ENCODE data around the gene CCT2.

CCT2 gene

DNA sequence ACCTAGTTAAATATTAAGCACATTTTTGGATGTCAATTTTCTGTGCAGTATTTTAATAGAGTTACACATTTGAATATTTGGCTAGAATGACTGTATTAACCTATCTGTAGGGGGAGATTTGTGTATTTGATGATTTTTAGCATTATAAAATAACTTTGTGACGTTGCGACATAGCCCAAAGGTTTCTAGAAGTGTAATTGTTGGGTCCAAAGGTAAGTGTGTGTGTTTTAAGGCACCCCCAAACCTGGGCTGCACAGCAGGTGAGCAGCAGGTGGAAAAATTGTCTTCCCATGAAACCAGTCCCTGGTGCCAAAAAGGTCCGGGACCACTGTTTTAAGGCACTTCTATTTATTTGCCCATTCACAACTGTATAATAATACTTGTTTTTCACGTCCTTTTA, 3.3 kb downstream of the CCT2 start:
- no peak overlapping the region for H3K4me3 ChIP-seq (ENCODE audit: low read depth, low read length)

DNA sequence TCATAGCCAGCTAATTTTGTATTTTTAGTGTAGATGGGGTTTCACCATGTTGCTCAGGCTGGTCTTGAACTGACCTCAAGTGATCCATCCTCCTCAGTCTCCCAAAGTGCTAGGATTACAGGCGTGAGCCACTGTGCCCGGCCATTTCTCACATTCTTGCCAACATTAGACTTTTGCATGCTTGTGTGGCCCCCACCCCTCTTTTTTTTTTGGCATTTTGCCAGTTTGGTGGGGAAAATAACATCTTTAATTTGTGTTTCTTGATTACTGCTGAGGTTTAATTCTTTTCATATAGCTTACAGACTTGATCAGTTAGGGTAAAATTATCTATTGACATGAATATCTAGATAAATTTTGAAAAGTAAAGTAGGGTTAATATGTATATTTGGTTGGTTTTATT, 3.8 kb downstream of the CCT2 start:
- H3K36me3 ChIP-seq (ENCODE audit: control insufficient read depth in 1 of 2, insufficient read depth in 2 of 2, low read length in 2 of 2), result peaks cover 25 to 44% of the 10 kb centered on the region in 2 experiments
- no peaks in the 10 kb centered on the region for H3K27me3 ChIP-seq (ENCODE audit: insufficient read depth, low read length)
- H3K14ac ChIP-seq (ENCODE audit: low read length), result no peak overlapping the region
- H3K23ac ChIP-seq (ENCODE audit: low read length), result no peak overlapping the region
- no peak overlapping the region for H4K91ac ChIP-seq (ENCODE audit: low read depth, low read length)
- no peak overlapping the region for H3K9ac ChIP-seq (ENCODE audit: low read length)
- no peak for DNase-seq
- H3K4me3 ChIP-seq (ENCODE audit: low read depth, low read length), result no peak overlapping the region
- peaks cover 3% of the 10 kb centered on the region for H3K79me1 ChIP-seq (ENCODE audit: low read length)
- WGBS (ENCODE audit: extremely low coverage, insufficient coverage, insufficient read length), result no CpG with 5 or more reads among the region's 2 CpGs
- peaks cover 3% of the 10 kb centered on the region for H3K9me3 ChIP-seq (ENCODE audit: insufficient read depth, low read depth, low read length)
- H3K4ac ChIP-seq (ENCODE audit: low read depth, low read length), result no peak overlapping the region
- no peak overlapping the region for H4K8ac ChIP-seq (ENCODE audit: low read depth, low read length)
- no peak overlapping the region for H2BK5ac ChIP-seq (ENCODE audit: low read depth, low read length, poor library complexity)
- H2AFZ ChIP-seq (ENCODE audit: insufficient read depth, low read length, poor library complexity), result no peak overlapping the region
- peaks cover 7% of the 10 kb centered on the region for H3K79me2 ChIP-seq (ENCODE audit: control insufficient read depth, insufficient read depth, low read length, poor library complexity)
- H3K18ac ChIP-seq (ENCODE audit: low read length), result no peak overlapping the region
- no peak overlapping the region for H2BK12ac ChIP-seq (ENCODE audit: low read length)
- H2AK5ac ChIP-seq (ENCODE audit: low read length), result no peak overlapping the region
- H4K12ac ChIP-seq (ENCODE audit: low read depth, low read length), result no peak overlapping the region
- H3K4me2 ChIP-seq (ENCODE audit: low read length), result no peak overlapping the region
- H3K4me1 ChIP-seq (ENCODE audit: control insufficient read depth in 1 of 2, insufficient read depth in 2 of 2, low read length in 2 of 2), result peaks cover 0 to 2% of the 10 kb centered on the region in 2 experiments
- no peak overlapping the region for H3K27ac ChIP-seq (ENCODE audit: low read depth, low read length)
- no peak overlapping the region for H2BK120ac ChIP-seq (ENCODE audit: insufficient read depth, low read length, poor library complexity)

More for the DNA sequence above, 3.3 kb downstream of the CCT2 start:
- Histone ChIP-seq H3K4ac (ENCODE audit: low read depth, low read length) (no peak overlapping the region), H3K18ac (ENCODE audit: low read length) (no peak overlapping the region), H2BK5ac (ENCODE audit: low read depth, low read length, poor library complexity) (no peak overlapping the region), H4K8ac (ENCODE audit: low read depth, low read length) (no peak overlapping the region), H3K27ac (ENCODE audit: low read depth, low read length) (no peak overlapping the region), H3K23ac (ENCODE audit: low read length) (no peak overlapping the region), H2BK120ac (ENCODE audit: insufficient read depth, low read length, poor library complexity) (no peak overlapping the region), H3K27me3 (ENCODE audit: insufficient read depth, low read length) (no peaks in the 10 kb centered on the region), H2AK5ac (ENCODE audit: low read length) (no peak overlapping the region), H2BK12ac (ENCODE audit: low read length) (no peak overlapping the region), H3K4me1 (ENCODE audit: control insufficient read depth in 1 of 2, insufficient read depth in 2 of 2, low read length in 2 of 2) (peaks cover 0 to 2% of the 10 kb centered on the region in 2 experiments), H3K14ac (ENCODE audit: low read length) (no peak overlapping the region), H3K36me3 (ENCODE audit: control insufficient read depth in 1 of 2, insufficient read depth in 2 of 2, low read length in 2 of 2) (peaks cover 22 to 40% of the 10 kb centered on the region in 2 experiments), H4K91ac (ENCODE audit: low read depth, low read length) (no peak overlapping the region), H3K79me2 (ENCODE audit: control insufficient read depth, insufficient read depth, low read length, poor library complexity) (peaks cover 7% of the 10 kb centered on the region), H3K4me2 (ENCODE audit: low read length) (no peak overlapping the region), H3K9ac (ENCODE audit: low read length) (no peak overlapping the region), H3K79me1 (ENCODE audit: low read length) (peaks cover 3% of the 10 kb centered on the region), H2AFZ (ENCODE audit: insufficient read depth, low read length, poor library complexity) (no peak overlapping the region), H3K9me3 (ENCODE audit: insufficient read depth, low read depth, low read length) (peaks cover 3% of the 10 kb centered on the region), H4K12ac (ENCODE audit: low read depth, low read length) (no peak overlapping the region)
- WGBS (ENCODE audit: extremely low coverage, insufficient coverage, insufficient read length), result no CpG with 5 or more reads among the region's 4 CpGs
- no peak for DNase-seq

GRCh38 chr12:69595689-69596088, 10.4 kb downstream of the CCT2 start:
- Histone ChIP-seq H3K9ac (ENCODE audit: low read length) (no peak overlapping the region), H3K23ac (ENCODE audit: low read length) (no peak overlapping the region), H3K36me3 (ENCODE audit: control insufficient read depth in 1 of 2, insufficient read depth in 2 of 2, low read length in 2 of 2) (peaks cover 31 to 51% of the 10 kb centered on the region in 2 experiments), H2AK5ac (ENCODE audit: low read length) (no peak overlapping the region), H3K4me3 (ENCODE audit: low read depth, low read length) (no peak overlapping the region), H2BK5ac (ENCODE audit: low read depth, low read length, poor library complexity) (no peak overlapping the region), H3K18ac (ENCODE audit: low read length) (no peak overlapping the region), H3K4ac (ENCODE audit: low read depth, low read length) (no peak overlapping the region), H3K14ac (ENCODE audit: low read length) (no peak overlapping the region), H3K4me1 (ENCODE audit: control insufficient read depth in 1 of 2, insufficient read depth in 2 of 2, low read length in 2 of 2) (no peaks in the 10 kb centered on the region), H3K79me1 (ENCODE audit: low read length) (no peaks in the 10 kb centered on the region), H3K27ac (ENCODE audit: low read depth, low read length) (no peak overlapping the region), H4K91ac (ENCODE audit: low read depth, low read length) (no peak overlapping the region), H3K9me3 (ENCODE audit: insufficient read depth, low read depth, low read length) (no peaks in the 10 kb centered on the region), H2AFZ (ENCODE audit: insufficient read depth, low read length, poor library complexity) (no peak overlapping the region), H3K4me2 (ENCODE audit: low read length) (no peak overlapping the region), H3K79me2 (ENCODE audit: control insufficient read depth, insufficient read depth, low read length, poor library complexity) (no peaks in the 10 kb centered on the region), H4K8ac (ENCODE audit: low read depth, low read length) (no peak overlapping the region), H2BK120ac (ENCODE audit: insufficient read depth, low read length, poor library complexity) (no peak overlapping the region), H4K12ac (ENCODE audit: low read depth, low read length) (no peak overlapping the region), H2BK12ac (ENCODE audit: low read length) (no peak overlapping the region), H3K27me3 (ENCODE audit: insufficient read depth, low read length) (no peaks in the 10 kb centered on the region)
- no peak for DNase-seq
- no CpG with 5 or more reads among the region's 2 CpGs for WGBS (ENCODE audit: extremely low coverage, insufficient coverage, insufficient read length)

- no peaks in the 10 kb centered on the region for H3K4me1 ChIP-seq (ENCODE audit: control insufficient read depth in 1 of 2, insufficient read depth in 2 of 2, low read length in 2 of 2)
- H3K4me3 ChIP-seq (ENCODE audit: low read depth, low read length), result no peak overlapping the region
- H2BK12ac ChIP-seq (ENCODE audit: low read length), result no peak overlapping the region
- no peak overlapping the region for H3K14ac ChIP-seq (ENCODE audit: low read length)
- no peak overlapping the region for H3K27ac ChIP-seq (ENCODE audit: low read depth, low read length)
- H4K12ac ChIP-seq (ENCODE audit: low read depth, low read length), result no peak overlapping the region
- no CpG with 5 or more reads among the region's 4 CpGs for WGBS (ENCODE audit: extremely low coverage, insufficient coverage, insufficient read length)
- no peak overlapping the region for H2AK5ac ChIP-seq (ENCODE audit: low read length)
- H3K36me3 ChIP-seq (ENCODE audit: control insufficient read depth in 1 of 2, insufficient read depth in 2 of 2, low read length in 2 of 2), result peaks cover 29 to 46% of the 10 kb centered on the region in 2 experiments
- no peaks in the 10 kb centered on the region for H3K79me2 ChIP-seq (ENCODE audit: control insufficient read depth, insufficient read depth, low read length, poor library complexity)
- no peak overlapping the region for H3K4ac ChIP-seq (ENCODE audit: low read depth, low read length)
- DNase-seq, result no peak
- no peaks in the 10 kb centered on the region for H3K27me3 ChIP-seq (ENCODE audit: insufficient read depth, low read length)
- no peak overlapping the region for H2BK5ac ChIP-seq (ENCODE audit: low read depth, low read length, poor library complexity)
- no peak overlapping the region for H3K23ac ChIP-seq (ENCODE audit: low read length)
- H2BK120ac ChIP-seq (ENCODE audit: insufficient read depth, low read length, poor library complexity), result no peak overlapping the region
- H4K91ac ChIP-seq (ENCODE audit: low read depth, low read length), result no peak overlapping the region
- H3K9ac ChIP-seq (ENCODE audit: low read length), result no peak overlapping the region
- no peak overlapping the region for H2AFZ ChIP-seq (ENCODE audit: insufficient read depth, low read length, poor library complexity)
- no peak overlapping the region for H3K4me2 ChIP-seq (ENCODE audit: low read length)
- H4K8ac ChIP-seq (ENCODE audit: low read depth, low read length), result no peak overlapping the region
- H3K79me1 ChIP-seq (ENCODE audit: low read length), result no peaks in the 10 kb centered on the region
- H3K18ac ChIP-seq (ENCODE audit: low read length), result no peak overlapping the region
- no peaks in the 10 kb centered on the region for H3K9me3 ChIP-seq (ENCODE audit: insufficient read depth, low read depth, low read length)
These were observed 13.0 kb downstream of the CCT2 start for GRCh38 chr12:69598174-69598753.

Data from trophoblast cell (in vitro differentiated cells and primary cell).